ENCODE data around the gene SLCO3A1. TPM values are rescaled to one million over a fixed set of nuclear protein-coding genes. Genes with fewer than 3 reads are reported as not detected.
"Not testable (repeated sequence)": the region's sequence is repeated elsewhere in the genome, so short reads cannot be mapped to it uniquely, and the experiment has no call there.

The SLCO3A1 gene
- total RNA-seq, 2 experiments from 2014 or later, result 6.6 to 7.7 TPM

DNA sequence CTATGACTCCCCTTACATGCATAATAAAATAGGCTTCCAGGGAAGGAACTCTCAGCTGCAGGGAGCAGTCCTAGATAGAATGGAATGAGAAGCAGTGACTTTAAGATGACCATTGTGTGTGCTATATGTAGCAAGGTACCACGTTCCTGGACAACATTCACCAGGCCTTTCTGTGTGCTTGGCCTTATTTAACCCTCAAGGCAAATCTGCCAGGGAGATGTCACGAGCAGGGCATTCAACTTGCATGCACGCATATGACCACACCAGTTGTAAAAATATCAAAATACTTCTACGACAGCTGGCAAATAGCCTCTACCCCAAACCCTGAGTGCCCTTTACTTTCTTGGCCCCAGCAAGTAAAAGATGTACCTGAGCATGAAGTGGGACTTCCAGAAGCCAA lies 342.8 kb downstream of the SLCO3A1 start:
- CTCF ChIA-PET, result no interaction called here
- POLR2A ChIA-PET, result no interaction called here

DNA sequence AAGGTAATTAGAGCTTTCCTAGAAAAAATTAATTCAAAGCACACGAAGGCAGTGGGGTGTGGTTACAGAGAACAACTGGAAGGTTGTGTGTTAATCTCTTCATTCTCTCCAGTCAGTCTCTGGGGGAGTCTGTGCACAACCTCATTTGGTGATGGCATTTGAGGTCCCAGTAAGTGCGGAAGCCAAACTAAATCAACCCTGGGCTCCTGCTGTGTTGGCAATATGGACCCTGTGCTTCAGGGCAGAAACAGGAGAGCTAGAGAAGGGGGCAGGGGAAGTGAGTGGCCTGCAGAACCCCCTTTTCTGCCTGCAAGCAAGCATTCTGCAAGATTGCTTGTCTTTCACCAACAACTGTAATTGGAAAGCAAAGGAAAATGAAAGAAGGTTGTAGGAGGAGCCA lies 344.2 kb downstream of the SLCO3A1 start:
- ChIA-PET POLR2A (no interaction called here), CTCF (no interaction called here)

DNA sequence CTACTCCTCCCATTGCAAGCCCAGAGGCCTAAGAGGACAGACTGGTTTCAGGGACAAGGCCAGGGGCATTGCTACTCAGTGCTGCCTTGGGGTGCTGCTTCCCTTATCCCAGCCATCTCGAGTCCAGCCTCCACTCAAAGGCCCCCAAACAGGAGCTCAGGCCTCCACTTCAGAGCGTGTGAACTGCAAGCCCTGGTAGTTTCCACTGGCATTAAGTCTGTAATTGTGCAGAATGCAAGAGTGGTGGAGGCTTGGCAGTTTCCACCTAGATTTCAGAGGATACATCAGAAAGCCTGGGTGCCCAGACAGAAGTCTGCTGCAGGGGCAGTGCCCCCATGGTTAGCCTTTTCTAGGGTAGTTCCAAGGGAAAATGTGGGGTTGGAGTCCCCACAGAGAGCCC lies 347.4 kb downstream of the SLCO3A1 start:
- POLR2A ChIA-PET, result no interaction called here
- CTCF ChIA-PET, result no interaction called here

DNA sequence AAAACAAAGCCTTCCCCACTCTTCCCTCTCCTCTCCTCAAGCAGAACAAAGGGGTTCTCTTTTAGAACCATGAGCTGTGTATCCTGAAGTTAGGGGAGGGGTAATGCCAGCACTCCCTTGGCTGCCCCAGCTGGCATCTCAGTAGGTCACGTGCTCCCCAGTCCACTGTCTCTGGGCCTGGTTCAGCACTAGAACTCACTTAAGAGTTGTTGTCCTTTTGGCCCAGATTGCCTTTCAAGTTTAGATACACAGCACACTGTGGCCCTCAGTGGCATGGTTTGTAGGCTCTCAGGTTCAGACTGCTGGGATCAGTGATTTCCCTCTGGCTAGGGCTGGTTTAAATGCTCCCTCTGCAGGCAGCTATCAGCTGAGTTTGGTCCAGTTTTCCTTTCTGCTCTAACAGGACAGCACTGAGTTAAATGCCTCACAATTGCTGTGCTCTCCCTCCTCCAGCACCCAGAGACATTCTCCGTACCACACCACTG lies 351.8 kb downstream of the SLCO3A1 start:
- ChIA-PET CTCF (no interaction called here), POLR2A (no interaction called here)

DNA sequence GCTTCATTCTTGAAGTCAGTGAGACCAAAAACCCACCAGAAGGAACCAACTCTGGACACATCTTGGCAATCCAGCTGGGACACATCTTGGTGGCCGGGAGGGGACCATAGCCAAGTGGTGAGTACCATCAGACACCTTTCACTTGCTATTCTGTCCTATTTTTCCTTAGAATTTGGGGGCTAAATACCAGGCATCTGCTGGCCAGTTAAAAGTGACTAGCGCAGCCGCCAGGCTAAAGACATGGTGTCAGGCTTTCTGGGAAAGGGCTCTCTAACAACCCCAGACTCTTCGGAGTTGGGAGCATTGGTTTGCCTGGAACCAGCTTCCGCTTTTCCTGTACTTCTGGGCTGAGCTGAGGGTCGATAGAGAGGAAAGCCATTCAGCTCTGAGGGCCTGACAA lies 354.1 kb downstream of the SLCO3A1 start:
- POLR2A ChIA-PET, CTCF ChIA-PET: not testable (repeated sequence)

All from activated CD8-positive, alpha-beta memory T cell treated with anti-CD3 and anti-CD28 coated beads for 36 hours (primary cell).